Spleen (tissue), 7 donors: ENCODE measurements around the gene CFAP97D1.

Experiments used
- CTCF ChIP-seq, 11 experiments: fragments of 200-600 bp in 7 of 11; fragments of 450-650 bp in 4 of 11; sonication (generic) in 4 of 11; IDR thresholded peaks in 8 of 11; conservative IDR thresholded peaks in 3 of 11; 1 replicate in 7 of 11; 2 replicates in 4 of 11; pipeline versions ENCODE4 v1.4.0 to v1.8.0; 2016 to 2021; ENCODE audit warnings: antibody characterized with exemption in 11 of 11, inconsistent platforms in 4 of 11, mild to moderate bottlenecking in 1 of 11
- POLR2A ChIP-seq, 3 donors: fragments of 450-650 bp; IDR thresholded peaks; one replicate each; pipeline ENCODE4 v1.5.1; 2017; ENCODE audit warnings: antibody characterized with exemption in 3 of 3, mild to moderate bottlenecking in 1 of 3
- POLR2AphosphoS5 ChIP-seq, 3 donors: sonication (generic); formaldehyde crosslinking; IDR thresholded peaks; one replicate each; pipeline ENCODE4 v1.5.1; 2017; ENCODE audit warnings: antibody characterized with exemption in 3 of 3
- donor health status: DM: no; HTN: no; CAD: no; lungs with moderate emphysema.
- donor health status: DM: no; HTN: no; CAD: no.
- donor health status: DM: no; HTN: no; CAD: no.

- TF ChIP-seq CTCF (IDR thresholded peaks at IDR 0.05 in 8 of 11, conservative IDR thresholded peaks at IDR 0.05 in 3 of 11) (no peak), POLR2AphosphoS5 (IDR thresholded peaks at IDR 0.05) (peak in 1 of 3 donors; percentile 6), POLR2A (IDR thresholded peaks at IDR 0.05) (no peak)
Observed at GRCh38 chr17:43769859-43770258, 10.4 kb upstream of the CFAP97D1 start.
